ENCODE data around the gene DENND4A. TPM values are rescaled to one million over a fixed set of nuclear protein-coding genes. Genes with fewer than 3 reads are reported as not detected.

DENND4A gene
- total and polyA plus RNA-seq, 10 of the 15 experiments (the other 5 are each of a cell fraction or from before 2014, with no cell fraction given), result 14.2 to 81.8 (median 34.1) TPM

GRCh38 chr15:65801229-65801805 lies 9.2 kb upstream of the DENND4A start:
- in situ Hi-C loops (cut with MboI) (no loop called here), intact Hi-C loops (cut with micrococcal nuclease; ENCODE audit: unreplicated experiment) (no loop called here)
- DNase-seq (ENCODE audit: low read depth, low spot score), result no peak
- H3K9me3 ChIP-seq (replicated peaks; ENCODE audit: control insufficient read depth, insufficient read depth, low read length), result no peaks in the 10 kb centered on the region
- ChIA-PET RAD21 (ENCODE audit: unreplicated experiment) (interaction anchor here (0.9 to 17.7 kb wide), 2 partner anchors 9 to 17 kb away, joined by 3 to 344 read pairs; partner anchors contain the start of gene DENND4A), POLR2A (interaction anchor here (0.6 to 14.8 kb wide), 6 partner anchors 7 to 26 kb away, joined by 3 to 260 read pairs (median 7); partner anchors contain the start of gene DENND4A), SMC1A (ENCODE audit: uncharacterized antibody, unreplicated experiment) (interaction anchor here (0.7 to 25.5 kb wide), 3 partner anchors 8 to 26 kb away, joined by 3 to 488 read pairs (median 12); partner anchors contain the start of gene DENND4A), CTCF (interaction anchor here (0.7 to 14.7 kb wide), 7 partner anchors 10 to 163 kb away, joined by 3 to 155 read pairs (median 3); no protein-coding TSS in a partner anchor)
- no peaks in the 10 kb centered on the region for H3K79me2 ChIP-seq (ENCODE audit: control insufficient read depth, insufficient read depth, low read length)
- TF ChIP-seq STAT1 (conservative IDR thresholded peaks at IDR 0.05), result no peak
- TF ChIP-seq ZBTB33 (IDR thresholded peaks at IDR 0.05), result no peak
- no peak for TF ChIP-seq PRDM15 (CRISPR knock-in tag; IDR thresholded peaks at IDR 0.05)
- H4K20me1 ChIP-seq (ENCODE audit: control insufficient read depth, insufficient read depth), result no peaks in the 10 kb centered on the region
- H2AFZ ChIP-seq (ENCODE audit: control insufficient read depth, low read depth, low read length), result no peak overlapping the region
- no peak overlapping the region for H3K9ac ChIP-seq (ENCODE audit: control insufficient read depth, insufficient read depth, low read length)
- no peaks in the 10 kb centered on the region for H3K27me3 ChIP-seq (replicated peaks in 1 of 2; ENCODE audit: control insufficient read depth in 2 of 2, insufficient read depth in 2 of 2, low read length in 1 of 2)
- no TSS peak for BruUV-seq (replicated peaks)
- ATAC-seq, result no peak
- no peak overlapping the region for H3K4me2 ChIP-seq (ENCODE audit: control insufficient read depth, insufficient read depth)
- H3K36me3 ChIP-seq (ENCODE audit: control insufficient read depth in 2 of 2, insufficient read depth in 2 of 2, low read length in 1 of 2), result no peaks in the 10 kb centered on the region
- 92% methylated on average over 2 of the region's 2 CpGs for WGBS (ENCODE audit: insufficient coverage, insufficient replicate concordance, low lambda C conversion rate, missing lambda C conversion rate)
- H3K27ac ChIP-seq (ENCODE audit: control insufficient read depth, insufficient read depth), result no peak overlapping the region
- FAIRE-seq, result no peak
- peaks cover 19% of the 10 kb centered on the region for H3K4me1 ChIP-seq (ENCODE audit: control insufficient read depth, insufficient read depth, low read length)
- no peak overlapping the region for H3K4me3 ChIP-seq

Data from GM12878 (cell line).